ENCODE measurements around the gene PMEL.

DNA sequence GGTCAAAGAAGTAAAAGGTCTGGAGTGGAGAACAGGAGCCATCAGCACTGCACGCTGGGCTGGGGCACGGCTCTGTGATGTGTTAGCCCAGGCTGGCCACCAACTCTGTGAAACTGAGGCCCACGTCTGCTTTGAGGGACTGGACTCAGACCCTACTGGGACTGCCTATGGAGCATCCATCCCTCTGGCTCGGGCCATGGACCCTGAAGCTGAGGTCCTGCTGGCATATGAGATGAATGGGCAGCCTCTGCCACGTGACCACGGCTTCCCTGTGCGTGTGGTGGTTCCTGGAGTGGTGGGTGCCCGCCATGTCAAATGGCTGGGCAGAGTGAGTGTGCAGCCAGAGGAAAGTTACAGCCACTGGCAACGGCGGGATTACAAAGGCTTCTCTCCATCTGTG, 38.4 kb upstream of the PMEL start:
- TF ChIP-seq RAD21 (IDR thresholded peaks at IDR 0.05; ENCODE audit: low read depth) = no peak
- no peak for TF ChIP-seq POLR2A (IDR thresholded peaks at IDR 0.05; ENCODE audit: borderline replicate concordance, extremely low read depth, insufficient read depth, insufficient read length)
- TF ChIP-seq, protein P1, sequence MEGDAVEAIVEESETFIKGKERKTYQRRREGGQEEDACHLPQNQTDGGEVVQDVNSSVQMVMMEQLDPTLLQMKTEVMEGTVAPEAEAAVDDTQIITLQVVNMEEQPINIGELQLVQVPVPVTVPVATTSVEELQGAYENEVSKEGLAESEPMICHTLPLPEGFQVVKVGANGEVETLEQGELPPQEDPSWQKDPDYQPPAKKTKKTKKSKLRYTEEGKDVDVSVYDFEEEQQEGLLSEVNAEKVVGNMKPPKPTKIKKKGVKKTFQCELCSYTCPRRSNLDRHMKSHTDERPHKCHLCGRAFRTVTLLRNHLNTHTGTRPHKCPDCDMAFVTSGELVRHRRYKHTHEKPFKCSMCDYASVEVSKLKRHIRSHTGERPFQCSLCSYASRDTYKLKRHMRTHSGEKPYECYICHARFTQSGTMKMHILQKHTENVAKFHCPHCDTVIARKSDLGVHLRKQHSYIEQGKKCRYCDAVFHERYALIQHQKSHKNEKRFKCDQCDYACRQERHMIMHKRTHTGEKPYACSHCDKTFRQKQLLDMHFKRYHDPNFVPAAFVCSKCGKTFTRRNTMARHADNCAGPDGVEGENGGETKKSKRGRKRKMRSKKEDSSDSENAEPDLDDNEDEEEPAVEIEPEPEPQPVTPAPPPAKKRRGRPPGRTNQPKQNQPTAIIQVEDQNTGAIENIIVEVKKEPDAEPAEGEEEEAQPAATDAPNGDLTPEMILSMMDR (IDR thresholded peaks at IDR 0.05 in 2 of 3, conservative IDR thresholded peaks at IDR 0.05 in 1 of 3; ENCODE audit: borderline replicate concordance in 1 of 3, insufficient read depth in 1 of 3, low read depth in 2 of 3, low read length in 2 of 3) = no peak
- no peak for TF ChIP-seq SP1 (IDR thresholded peaks at IDR 0.05; ENCODE audit: low read depth)
- TF ChIP-seq EZH2 (IDR thresholded peaks at IDR 0.05) = no peak
- no peak for TF ChIP-seq ZFX (IDR thresholded peaks at IDR 0.05)
- no peak for TF ChIP-seq EGR1 (IDR thresholded peaks at IDR 0.05; ENCODE audit: low read depth)
- no peak for TF ChIP-seq POLR2AphosphoS5 (IDR thresholded peaks at IDR 0.05; ENCODE audit: low read depth, low read length)
- no peak for TF ChIP-seq ZNF274 (IDR thresholded peaks at IDR 0.05; ENCODE audit: low read depth, low read length)
- TF ChIP-seq CEBPB (IDR thresholded peaks at IDR 0.05; ENCODE audit: low read depth) = no peak
- TF ChIP-seq TCF7L2 (IDR thresholded peaks at IDR 0.05; ENCODE audit: borderline replicate concordance, extremely low read depth, insufficient read depth, insufficient read length) = no peak
